K562 (cell line): ENCODE measurements around the gene IFRD1. TPM values are rescaled to one million over a fixed set of nuclear protein-coding genes. Genes with fewer than 3 reads are reported as not detected.

ENCODE experiments used
- ATF1 ChIP-seq, 2 experiments: fragments of 450-650 bp in 1 of 2; IDR thresholded peaks; 2 replicates each; pipeline ENCODE4 v1.6.1; 2016; ENCODE audit warnings: missing compliant biosample characterization in 1 of 2, missing genetic modification characterization in 1 of 2
- CBX8 ChIP-seq: fragments of 200-600 bp; sonication (generic); IDR thresholded peaks from 2 replicates; pipeline ENCODE4 v1.6.1; 2012; ENCODE audit warnings: borderline replicate concordance, mixed run types, low read depth, mild to moderate bottlenecking, moderate library complexity, mixed read lengths, low read length, control low read depth, inconsistent platforms; ENCODE audit not compliant: poor library complexity, severe bottlenecking; ENCODE audit errors: extremely low read depth
- CCAR2 ChIP-seq: fragments of 200-400 bp; formaldehyde crosslinking; IDR thresholded peaks from 2 replicates; pipeline ENCODE4 v1.6.1; 2017; ENCODE audit warnings: mild to moderate bottlenecking, low read depth, low read length
- CHD2 ChIP-seq: IDR thresholded peaks from 2 replicates; pipeline ENCODE4 v1.6.1; 2011; ENCODE audit warnings: low read depth, low read length
- ESRRA ChIP-seq: fragments of 450-650 bp; IDR thresholded peaks from 2 replicates; pipeline ENCODE4 v1.6.1; 2014; ENCODE audit warnings: low read depth, mild to moderate bottlenecking, moderate library complexity, borderline replicate concordance
- FOXK2 ChIP-seq, 2 experiments: fragments of 450-650 bp; IDR thresholded peaks in 1 of 2; conservative IDR thresholded peaks in 1 of 2; 2 replicates each; pipeline ENCODE4 v1.6.1; 2016; ENCODE audit warnings: low read depth in 2 of 2, mild to moderate bottlenecking in 1 of 2
- HDAC1 ChIP-seq, 2 experiments: fragments of 450-650 bp; IDR thresholded peaks; 2 replicates each; pipeline ENCODE4 v1.6.1; 2016 to 2017; ENCODE audit warnings: inconsistent platforms in 1 of 2, mild to moderate bottlenecking in 1 of 2, moderate library complexity in 1 of 2
- ILF3 ChIP-seq: fragments of 450-650 bp; IDR thresholded peaks from 2 replicates; pipeline ENCODE4 v1.6.1; 2018; ENCODE audit warnings: antibody characterized with exemption, mild to moderate bottlenecking, moderate library complexity, borderline replicate concordance
- NFXL1 ChIP-seq: fragments of 450-650 bp; formaldehyde crosslinking; IDR thresholded peaks from 2 replicates; pipeline ENCODE4 v1.4.0; 2021; ENCODE audit warnings: mild to moderate bottlenecking
- PHTF2 ChIP-seq: fragments of 250-450 bp; sonication (Bioruptor Pico); IDR thresholded peaks from 2 replicates; pipeline ENCODE4 v1.5.0; 2021; ENCODE audit warnings: mild to moderate bottlenecking
- RBM34 ChIP-seq: fragments of 200-400 bp; formaldehyde crosslinking; IDR thresholded peaks from 2 replicates; pipeline ENCODE4 v1.6.1; 2018; ENCODE audit warnings: low read length, borderline replicate concordance; ENCODE audit not compliant: insufficient read depth
- TCF7L2 ChIP-seq: fragments of 150-350 bp; IDR thresholded peaks from 2 replicates; pipeline ENCODE4 v1.6.1; 2016; ENCODE audit warnings: low read depth, mild to moderate bottlenecking, low read length, moderate library complexity
- XRCC3 ChIP-seq: fragments of 450-650 bp; IDR thresholded peaks from 2 replicates; pipeline ENCODE4 v1.6.1; 2017; ENCODE audit warnings: mild to moderate bottlenecking, moderate library complexity
- YBX1 ChIP-seq: fragments of 450-650 bp; IDR thresholded peaks from 2 replicates; pipeline ENCODE4 v1.7.1; 2016; ENCODE audit warnings: mild to moderate bottlenecking
- ZNF3 ChIP-seq: fragments of 250-450 bp; sonication (Bioruptor Pico); IDR thresholded peaks from 2 replicates; pipeline ENCODE4 v1.5.0; 2021; ENCODE audit warnings: mild to moderate bottlenecking, moderate library complexity
- polyA plus RNA-seq, 8 experiments: library from polyadenylated mRNA; depleted of rRNA in 4 of 8; stranded (reverse) in 5 of 8; unstranded in 3 of 8; fragments of >200 nt; fragmentation: Nextera tagmentation in 2 of 8; fragmentation: Illumina TruSeq in 1 of 8; extraction: Ambion mirVana in 2 of 8; extraction: Trizol in 1 of 8; gene quantifications; 2 replicates each; pipeline versions ENCODE4 v1.2.1 to v1.2.3, GENCODE V29; 2011 to 2014; ENCODE audit warnings: inconsistent platforms in 1 of 8, missing spikeins in 1 of 8
- total RNA-seq, 7 experiments: library from RNA; depleted of rRNA in 6 of 7; stranded (reverse); fragments of >200 nt in 6 of 7; fragmentation: Illumina TruSeq in 2 of 7; extraction: Trizol in 2 of 7; gene quantifications; 2 replicates each; pipeline versions ENCODE4 v1.2.1 to v1.2.3, GENCODE V29; 2011 to 2021; ENCODE audit warnings: low replicate concordance in 1 of 7
- TF ChIP-seq, protein P1 (sequence below): fragments of 200-600 bp; sonication (generic); IDR thresholded peaks from one replicate; pipeline ENCODE4 v1.6.1; 2012; ENCODE audit warnings: mild to moderate bottlenecking, low read depth, low read length, inconsistent platforms

IFRD1 gene
- total and polyA plus RNA-seq, 9 of the 15 experiments (the other 6 are each of a cell fraction or from before 2014, with no cell fraction given) = 27.6 to 81.8 (median 68.1) TPM

DNA sequence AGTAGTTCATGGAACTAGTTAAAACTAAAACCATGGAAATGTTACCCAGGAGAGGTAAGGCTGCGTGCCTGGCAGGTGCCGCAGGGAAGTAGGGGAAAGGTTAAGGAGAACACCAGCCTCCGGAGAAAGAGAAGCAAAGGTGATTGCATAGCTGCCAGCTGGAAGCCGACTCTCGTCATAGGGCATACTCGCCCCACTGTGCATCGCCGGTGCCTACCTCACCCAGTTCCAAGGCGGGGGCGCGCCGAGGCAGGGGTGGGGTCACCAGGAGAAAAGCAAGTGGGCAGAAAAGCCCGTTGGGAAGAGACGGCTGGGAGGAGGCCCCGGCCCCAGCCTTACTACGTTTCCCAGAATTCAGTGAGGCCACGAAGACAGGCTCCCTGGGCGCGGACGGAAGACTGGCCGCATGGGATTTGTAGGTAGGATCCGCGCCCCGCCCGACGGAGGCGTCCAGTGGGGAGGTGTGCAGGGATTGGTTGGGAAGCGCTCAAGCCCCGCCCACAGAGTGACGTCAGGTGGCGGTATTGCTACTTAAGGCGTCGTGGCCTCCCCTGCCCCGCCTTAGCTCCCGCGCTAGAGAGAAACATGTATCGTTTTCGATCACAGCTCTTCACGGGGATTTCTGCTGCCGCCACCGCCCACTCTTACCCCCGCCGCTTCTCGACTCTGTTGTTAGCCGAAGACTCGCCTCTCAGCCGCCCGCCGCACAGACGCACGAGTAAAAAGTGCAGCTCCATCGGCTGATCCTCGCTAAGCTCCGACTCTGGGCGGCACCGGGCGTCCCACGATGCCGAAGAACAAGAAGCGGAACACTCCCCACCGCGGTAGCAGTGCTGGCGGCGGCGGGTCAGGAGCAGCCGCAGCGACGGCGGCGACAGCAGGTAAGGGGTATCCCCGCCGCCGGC is at the start of gene IFRD1 (continued):
- TF ChIP-seq, protein P1, sequence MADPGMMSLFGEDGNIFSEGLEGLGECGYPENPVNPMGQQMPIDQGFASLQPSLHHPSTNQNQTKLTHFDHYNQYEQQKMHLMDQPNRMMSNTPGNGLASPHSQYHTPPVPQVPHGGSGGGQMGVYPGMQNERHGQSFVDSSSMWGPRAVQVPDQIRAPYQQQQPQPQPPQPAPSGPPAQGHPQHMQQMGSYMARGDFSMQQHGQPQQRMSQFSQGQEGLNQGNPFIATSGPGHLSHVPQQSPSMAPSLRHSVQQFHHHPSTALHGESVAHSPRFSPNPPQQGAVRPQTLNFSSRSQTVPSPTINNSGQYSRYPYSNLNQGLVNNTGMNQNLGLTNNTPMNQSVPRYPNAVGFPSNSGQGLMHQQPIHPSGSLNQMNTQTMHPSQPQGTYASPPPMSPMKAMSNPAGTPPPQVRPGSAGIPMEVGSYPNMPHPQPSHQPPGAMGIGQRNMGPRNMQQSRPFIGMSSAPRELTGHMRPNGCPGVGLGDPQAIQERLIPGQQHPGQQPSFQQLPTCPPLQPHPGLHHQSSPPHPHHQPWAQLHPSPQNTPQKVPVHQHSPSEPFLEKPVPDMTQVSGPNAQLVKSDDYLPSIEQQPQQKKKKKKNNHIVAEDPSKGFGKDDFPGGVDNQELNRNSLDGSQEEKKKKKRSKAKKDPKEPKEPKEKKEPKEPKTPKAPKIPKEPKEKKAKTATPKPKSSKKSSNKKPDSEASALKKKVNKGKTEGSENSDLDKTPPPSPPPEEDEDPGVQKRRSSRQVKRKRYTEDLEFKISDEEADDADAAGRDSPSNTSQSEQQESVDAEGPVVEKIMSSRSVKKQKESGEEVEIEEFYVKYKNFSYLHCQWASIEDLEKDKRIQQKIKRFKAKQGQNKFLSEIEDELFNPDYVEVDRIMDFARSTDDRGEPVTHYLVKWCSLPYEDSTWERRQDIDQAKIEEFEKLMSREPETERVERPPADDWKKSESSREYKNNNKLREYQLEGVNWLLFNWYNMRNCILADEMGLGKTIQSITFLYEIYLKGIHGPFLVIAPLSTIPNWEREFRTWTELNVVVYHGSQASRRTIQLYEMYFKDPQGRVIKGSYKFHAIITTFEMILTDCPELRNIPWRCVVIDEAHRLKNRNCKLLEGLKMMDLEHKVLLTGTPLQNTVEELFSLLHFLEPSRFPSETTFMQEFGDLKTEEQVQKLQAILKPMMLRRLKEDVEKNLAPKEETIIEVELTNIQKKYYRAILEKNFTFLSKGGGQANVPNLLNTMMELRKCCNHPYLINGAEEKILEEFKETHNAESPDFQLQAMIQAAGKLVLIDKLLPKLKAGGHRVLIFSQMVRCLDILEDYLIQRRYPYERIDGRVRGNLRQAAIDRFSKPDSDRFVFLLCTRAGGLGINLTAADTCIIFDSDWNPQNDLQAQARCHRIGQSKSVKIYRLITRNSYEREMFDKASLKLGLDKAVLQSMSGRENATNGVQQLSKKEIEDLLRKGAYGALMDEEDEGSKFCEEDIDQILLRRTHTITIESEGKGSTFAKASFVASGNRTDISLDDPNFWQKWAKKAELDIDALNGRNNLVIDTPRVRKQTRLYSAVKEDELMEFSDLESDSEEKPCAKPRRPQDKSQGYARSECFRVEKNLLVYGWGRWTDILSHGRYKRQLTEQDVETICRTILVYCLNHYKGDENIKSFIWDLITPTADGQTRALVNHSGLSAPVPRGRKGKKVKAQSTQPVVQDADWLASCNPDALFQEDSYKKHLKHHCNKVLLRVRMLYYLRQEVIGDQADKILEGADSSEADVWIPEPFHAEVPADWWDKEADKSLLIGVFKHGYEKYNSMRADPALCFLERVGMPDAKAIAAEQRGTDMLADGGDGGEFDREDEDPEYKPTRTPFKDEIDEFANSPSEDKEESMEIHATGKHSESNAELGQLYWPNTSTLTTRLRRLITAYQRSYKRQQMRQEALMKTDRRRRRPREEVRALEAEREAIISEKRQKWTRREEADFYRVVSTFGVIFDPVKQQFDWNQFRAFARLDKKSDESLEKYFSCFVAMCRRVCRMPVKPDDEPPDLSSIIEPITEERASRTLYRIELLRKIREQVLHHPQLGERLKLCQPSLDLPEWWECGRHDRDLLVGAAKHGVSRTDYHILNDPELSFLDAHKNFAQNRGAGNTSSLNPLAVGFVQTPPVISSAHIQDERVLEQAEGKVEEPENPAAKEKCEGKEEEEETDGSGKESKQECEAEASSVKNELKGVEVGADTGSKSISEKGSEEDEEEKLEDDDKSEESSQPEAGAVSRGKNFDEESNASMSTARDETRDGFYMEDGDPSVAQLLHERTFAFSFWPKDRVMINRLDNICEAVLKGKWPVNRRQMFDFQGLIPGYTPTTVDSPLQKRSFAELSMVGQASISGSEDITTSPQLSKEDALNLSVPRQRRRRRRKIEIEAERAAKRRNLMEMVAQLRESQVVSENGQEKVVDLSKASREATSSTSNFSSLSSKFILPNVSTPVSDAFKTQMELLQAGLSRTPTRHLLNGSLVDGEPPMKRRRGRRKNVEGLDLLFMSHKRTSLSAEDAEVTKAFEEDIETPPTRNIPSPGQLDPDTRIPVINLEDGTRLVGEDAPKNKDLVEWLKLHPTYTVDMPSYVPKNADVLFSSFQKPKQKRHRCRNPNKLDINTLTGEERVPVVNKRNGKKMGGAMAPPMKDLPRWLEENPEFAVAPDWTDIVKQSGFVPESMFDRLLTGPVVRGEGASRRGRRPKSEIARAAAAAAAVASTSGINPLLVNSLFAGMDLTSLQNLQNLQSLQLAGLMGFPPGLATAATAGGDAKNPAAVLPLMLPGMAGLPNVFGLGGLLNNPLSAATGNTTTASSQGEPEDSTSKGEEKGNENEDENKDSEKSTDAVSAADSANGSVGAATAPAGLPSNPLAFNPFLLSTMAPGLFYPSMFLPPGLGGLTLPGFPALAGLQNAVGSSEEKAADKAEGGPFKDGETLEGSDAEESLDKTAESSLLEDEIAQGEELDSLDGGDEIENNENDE = no peak
- TF ChIP-seq ATF1 (CRISPR knock-in tag; IDR thresholded peaks at IDR 0.05) (peak; percentile 70; the same call in 1 of the 2 replicates), ATF1 (tag; IDR thresholded peaks at IDR 0.05) (peak; percentile 98), YBX1 (no peak), CCAR2 (no peak), TCF7L2 (no peak), RBM34 (no peak), ESRRA (peak; percentile 13; the same call in 1 of the 2 replicates), XRCC3 (no peak), PHTF2 (CRISPR knock-in tag) (no peak), ILF3 (no peak), FOXK2 (conservative IDR thresholded peaks at IDR 0.05 in 1 of 2, IDR thresholded peaks at IDR 0.05 in 1 of 2; ENCODE audit: low read depth in 2 of 2) (no peak; a peak in 2 of 4 replicates), ZNF3 (CRISPR knock-in tag) (no peak), HDAC1 (IDR thresholded peaks at IDR 0.05) (peak in 1 of 2 experiments; percentile 87; a peak in 2 of 4 replicates), NFXL1 (no peak), CHD2 (no peak), CBX8 (no peak)
